A549 (cell line): ENCODE results near the gene PSG4. TPM values are rescaled to one million over a fixed set of nuclear protein-coding genes. Genes with fewer than 3 reads are reported as not detected.
A peak's percentile ranks its signal among the peaks of the same experiment; 100 is the strongest.
"Not testable (repeated sequence)": the region's sequence is repeated elsewhere in the genome, so short reads cannot be mapped to it uniquely, and the experiment has no call there.

Source experiments
- ATAC-seq, 2 experiments: fragments of 200-7000 bp in 1 of 2; fragments of >200 bp in 1 of 2; cut with Nextera tagmentation in 1 of 2; cut with Tn5 transposase in 1 of 2; 3 replicates each; pipeline versions ENCODE4 v1.8.0 to v1.9.1; 2018 to 2020; ENCODE audit warnings: mild to moderate bottlenecking in 1 of 2, moderate library complexity in 1 of 2
- CTCF ChIA-PET: fragments of 300-600 bp; sonication (Branson Sonifier 250); formaldehyde crosslinking; extraction: SDS; loops from one replicate; lab custom pipeline; 2021; ENCODE audit warnings: antibody characterized with exemption, inconsistent platforms; lab: Yijun Ruan, JAX
- POLR2A ChIA-PET: fragments of 350-600 bp; formaldehyde crosslinking; extraction: SDS; loops from one replicate; lab custom pipeline; 2021; ENCODE audit warnings: antibody characterized with exemption, inconsistent platforms; lab: Yijun Ruan, JAX
- DNase-seq, 2 experiments: peaks; one replicate each; pipeline versions ENCODE4 v3.0.0 to v3.0.0-alpha.2; 2011 to 2016; ENCODE audit warnings: low read depth in 1 of 2, low spot score in 1 of 2
- FAIRE-seq: peaks from 2 replicates; lab custom pipeline; 2011; peaks lifted over from hg19 to GRCh38; lab: Jason Lieb, UNC
- H3K27ac ChIP-seq, 2 experiments: fragments of >200 bp; sonication (Bioruptor Twin); formaldehyde crosslinking; 3 replicates each; pipeline ENCODE4 v1.5.1; 2016 to 2017
- H3K4me1 ChIP-seq: fragments of >200 bp; sonication (Bioruptor Twin); formaldehyde crosslinking; 3 replicates; pipeline ENCODE4 v1.6.1; 2016
- H3K4me2 ChIP-seq: fragments of >200 bp; sonication (Bioruptor Twin); formaldehyde crosslinking; 3 replicates; pipeline ENCODE4 v1.6.1; 2016
- H3K4me3 ChIP-seq: fragments of >200 bp; sonication (Bioruptor Twin); formaldehyde crosslinking; 3 replicates; pipeline ENCODE4 v1.5.1; 2016
- H3K9me3 ChIP-seq: fragments of >200 bp; sonication (Bioruptor Twin); formaldehyde crosslinking; 3 replicates; pipeline ENCODE4 v1.6.1; 2016
- CBX8 ChIP-seq: fragments of 200-600 bp; sonication (generic); IDR thresholded peaks from 2 replicates; pipeline ENCODE4 v1.6.1; 2016
- CEBPB ChIP-seq, 2 experiments: fragments of >200 bp in 1 of 2; sonication (Bioruptor Twin) in 1 of 2; formaldehyde crosslinking in 1 of 2; IDR thresholded peaks; 2 replicates each; pipeline ENCODE4 v1.6.1; 2012 to 2016
- CTCF ChIP-seq: fragments of >200 bp; sonication (Bioruptor Twin); formaldehyde crosslinking; IDR thresholded peaks from 3 replicates; pipeline ENCODE4 v1.5.1; 2016
- E2F6 ChIP-seq: IDR thresholded peaks from 2 replicates; pipeline ENCODE4 v1.6.1; 2012; ENCODE audit warnings: low read depth, borderline replicate concordance
- FOSL2 ChIP-seq, 2 experiments: fragments of 450-650 bp in 1 of 2; fragments of >200 bp in 1 of 2; sonication (Bioruptor Twin) in 1 of 2; formaldehyde crosslinking; IDR thresholded peaks; 2 replicates each; pipeline versions ENCODE4 v1.5.0 to v1.6.1; 2016 to 2020; ENCODE audit warnings: mild to moderate bottlenecking in 1 of 2, moderate library complexity in 1 of 2
- HOXA7 ChIP-seq: fragments of 250-450 bp; sonication (Bioruptor Pico); IDR thresholded peaks from 2 replicates; pipeline ENCODE4 v1.5.0; 2020; ENCODE audit warnings: mild to moderate bottlenecking, moderate library complexity
- JUNB ChIP-seq: fragments of >200 bp; sonication (Bioruptor Twin); formaldehyde crosslinking; IDR thresholded peaks from 2 replicates; pipeline ENCODE4 v1.6.1; 2016
- MAZ ChIP-seq: fragments of 150-350 bp; IDR thresholded peaks from 2 replicates; pipeline ENCODE4 v1.6.1; 2014; ENCODE audit warnings: antibody characterized with exemption, low read depth, low read length, borderline replicate concordance
- MYC ChIP-seq: IDR thresholded peaks from 2 replicates; pipeline ENCODE4 v1.6.1; 2012; ENCODE audit warnings: mild to moderate bottlenecking, inconsistent platforms, low read length, improper control_type of control experiment, borderline replicate concordance
- NPAS2 ChIP-seq: fragments of 250-450 bp; sonication (Bioruptor Pico); IDR thresholded peaks from 2 replicates; pipeline ENCODE4 v1.8.0; 2022; ENCODE audit warnings: mild to moderate bottlenecking, moderate library complexity, borderline replicate concordance
- PHF8 ChIP-seq: fragments of 200-600 bp; sonication (generic); IDR thresholded peaks from 2 replicates; pipeline ENCODE4 v1.6.1; 2016; ENCODE audit warnings: low read depth, mild to moderate bottlenecking, antibody characterized with exemption, moderate library complexity, borderline replicate concordance
- TP53 ChIP-seq: fragments of 250-450 bp; sonication (Bioruptor Pico); IDR thresholded peaks from 2 replicates; pipeline ENCODE4 v1.5.0; 2021; ENCODE audit warnings: mild to moderate bottlenecking, moderate library complexity
- ZC3H11A ChIP-seq: fragments of 450-650 bp; IDR thresholded peaks from 2 replicates; pipeline ENCODE4 v1.6.1; 2014; ENCODE audit warnings: antibody characterized with exemption, mild to moderate bottlenecking
- WGBS: methylation state at CpG from one replicate; pipeline ENCODE4 v1.1.6; 2017; ENCODE audit errors: missing lambda C conversion rate; 5-methylcytosine and 5-hydroxymethylcytosine counted together
- polyA plus RNA-seq, 4 experiments: library from polyadenylated mRNA; depleted of rRNA in 3 of 4; stranded (reverse); fragments of >200 nt; fragmentation: RNase III in 1 of 4; extraction: RNeasy Plus Mini Kit Qiagen cat#74134 plus additional on column Dnase treatment in 1 of 4; gene quantifications; 2 replicates in 3 of 4; 3 replicates in 1 of 4; pipeline ENCODE4 v1.2.3, GENCODE V29; 2011 to 2017
- TF ChIP-seq, protein P1 (sequence below): fragments of 450-650 bp; IDR thresholded peaks from 2 replicates; pipeline ENCODE4 v1.6.1; 2014; ENCODE audit warnings: antibody characterized with exemption
- TF ChIP-seq, protein P2 (sequence below): IDR thresholded peaks from 2 replicates; pipeline ENCODE4 v1.6.1; 2012
- TF ChIP-seq, protein P3 (sequence below): fragments of 250-450 bp; sonication (Bioruptor Pico); IDR thresholded peaks from 2 replicates; pipeline ENCODE4 v1.5.0; 2020; ENCODE audit warnings: low read depth, mild to moderate bottlenecking, moderate library complexity

The PSG4 gene
- polyA plus RNA-seq, 2 of the 4 experiments (the other 2 are of a cell fraction), result 0.56 to 0.58 TPM

DNA sequence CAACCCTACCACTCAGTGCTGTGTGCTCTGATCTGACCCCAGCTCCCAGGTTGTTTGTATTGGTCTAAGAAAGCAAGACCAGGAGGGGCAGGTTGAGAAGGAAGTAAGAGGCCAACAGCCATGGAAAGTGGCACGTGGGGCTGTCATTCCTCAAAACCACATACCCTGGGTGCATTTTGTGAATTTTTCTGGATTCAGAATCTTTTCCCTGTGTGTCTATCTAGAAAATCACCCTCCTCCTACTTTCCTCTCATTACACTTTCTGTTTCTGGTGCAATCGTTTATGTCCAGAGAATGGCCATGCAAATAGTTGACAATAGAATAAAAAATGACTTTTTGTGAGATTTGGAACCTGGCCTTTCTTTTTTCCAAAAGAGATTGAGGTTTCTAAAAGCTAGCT, 43.2 kb downstream of the PSG4 start:
- Histone ChIP-seq H3K4me2 (peak overlapping the region; percentile 61), H3K4me1 (peaks cover 43% of the 10 kb centered on the region), H3K27ac (peak overlapping the region; percentile 49 to 70; a peak in 5 of 6 replicates)
- WGBS, result 3% methylated on average over 2 of the region's 2 CpGs
- H3K9me3 ChIP-seq, FAIRE-seq, H3K4me3 ChIP-seq, POLR2A ChIA-PET, DNase-seq: not testable (repeated sequence)
- TF ChIP-seq, protein P1, sequence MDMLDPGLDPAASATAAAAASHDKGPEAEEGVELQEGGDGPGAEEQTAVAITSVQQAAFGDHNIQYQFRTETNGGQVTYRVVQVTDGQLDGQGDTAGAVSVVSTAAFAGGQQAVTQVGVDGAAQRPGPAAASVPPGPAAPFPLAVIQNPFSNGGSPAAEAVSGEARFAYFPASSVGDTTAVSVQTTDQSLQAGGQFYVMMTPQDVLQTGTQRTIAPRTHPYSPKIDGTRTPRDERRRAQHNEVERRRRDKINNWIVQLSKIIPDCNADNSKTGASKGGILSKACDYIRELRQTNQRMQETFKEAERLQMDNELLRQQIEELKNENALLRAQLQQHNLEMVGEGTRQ, result 0 out of 2 replicates have a peak, but pooled peaks have one; percentile 19
- TF ChIP-seq, protein P2, sequence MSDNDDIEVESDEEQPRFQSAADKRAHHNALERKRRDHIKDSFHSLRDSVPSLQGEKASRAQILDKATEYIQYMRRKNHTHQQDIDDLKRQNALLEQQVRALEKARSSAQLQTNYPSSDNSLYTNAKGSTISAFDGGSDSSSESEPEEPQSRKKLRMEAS, result peak; percentile 30; the same call in 1 of the 2 replicates
- 0 out of 6 replicates have a peak, but pooled peaks of 1 of the 2 experiments have one; percentile 56 for ATAC-seq
- CTCF ChIA-PET, result interaction anchor here (0.7 kb wide), 1 partner anchor 501 kb away, joined by 6 read pairs; no protein-coding TSS in a partner anchor

GRCh38 chr19:43152214-43152613, 53.2 kb downstream of the PSG4 start:
- Histone ChIP-seq H3K4me1 (peaks cover 13% of the 10 kb centered on the region; the same call in 2 of the 3 replicates), H3K4me2 (no peak overlapping the region), H3K9me3 (peaks cover 10% of the 10 kb centered on the region; the same call in 2 of the 3 replicates), H3K27ac (peak overlapping the region; percentile 5 to 36; a peak in 2 of 6 replicates), H3K4me3 (no peak overlapping the region)
- DNase-seq (no peak), ATAC-seq (no peak), FAIRE-seq (no peak)
- ChIA-PET CTCF (interaction anchor here (1.7 kb wide), 1 partner anchor 11 kb away, joined by 4 read pairs; no protein-coding TSS in a partner anchor), POLR2A (no interaction called here)
- 69% methylated on average over 4 of the region's 4 CpGs for WGBS
- TF ChIP-seq ZC3H11A (no peak), MAZ (no peak), CEBPB (IDR thresholded peaks at IDR 0.05) (peak in 1 of 2 experiments; percentile 21; a peak in 2 of 4 replicates), PHF8 (no peak)

DNA sequence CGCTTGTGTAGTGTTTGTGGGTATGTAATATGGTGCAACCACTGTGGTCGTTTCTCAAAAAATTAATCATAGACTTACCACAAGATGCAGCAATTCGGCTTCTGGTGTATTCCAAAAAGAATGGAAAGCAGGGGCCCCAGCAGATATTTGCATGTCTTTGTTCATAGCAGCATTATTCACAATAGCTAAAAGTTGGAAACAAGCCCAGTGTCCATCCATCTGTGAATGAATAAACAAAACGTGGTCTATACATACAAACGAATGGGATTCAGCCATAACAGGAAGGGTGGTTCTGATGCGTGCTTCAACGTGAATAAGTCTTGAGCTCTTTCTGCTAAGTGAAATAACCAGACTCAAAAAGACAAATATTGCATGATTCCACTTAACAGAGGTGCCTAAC, 55.6 kb downstream of the PSG4 start:
- WGBS, result 40% methylated on average over 7 of the region's 7 CpGs
- H3K9me3 ChIP-seq, H3K4me3 ChIP-seq, POLR2A ChIA-PET, H3K27ac ChIP-seq, H3K4me2 ChIP-seq, FAIRE-seq, CTCF ChIA-PET, ATAC-seq, DNase-seq: not testable (repeated sequence)
- H3K4me1 ChIP-seq, result peaks cover 13% of the 10 kb centered on the region; the same call in 2 of the 3 replicates

GRCh38 chr19:43148233-43148632, 57.2 kb downstream of the PSG4 start:
- ATAC-seq (no peak), DNase-seq (no peak), FAIRE-seq (no peak)
- ChIA-PET CTCF (no interaction called here), POLR2A (no interaction called here)
- H3K4me3 ChIP-seq, result no peak overlapping the region
- no peak overlapping the region for H3K4me2 ChIP-seq
- peaks cover 13% of the 10 kb centered on the region; the same call in 2 of the 3 replicates for H3K4me1 ChIP-seq
- WGBS, result 23% methylated on average over 1 of the region's 1 CpG
- TF ChIP-seq CTCF, result no peak
- no peak for TF ChIP-seq HOXA7 (CRISPR knock-in tag)
- TF ChIP-seq, protein P3, sequence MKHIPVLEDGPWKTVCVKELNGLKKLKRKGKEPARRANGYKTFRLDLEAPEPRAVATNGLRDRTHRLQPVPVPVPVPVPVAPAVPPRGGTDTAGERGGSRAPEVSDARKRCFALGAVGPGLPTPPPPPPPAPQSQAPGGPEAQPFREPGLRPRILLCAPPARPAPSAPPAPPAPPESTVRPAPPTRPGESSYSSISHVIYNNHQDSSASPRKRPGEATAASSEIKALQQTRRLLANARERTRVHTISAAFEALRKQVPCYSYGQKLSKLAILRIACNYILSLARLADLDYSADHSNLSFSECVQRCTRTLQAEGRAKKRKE, result no peak
- TF ChIP-seq CEBPB (IDR thresholded peaks at IDR 0.05), result no peak
- no peak for TF ChIP-seq FOSL2 (IDR thresholded peaks at IDR 0.05)
- TF ChIP-seq FOSL2 (CRISPR knock-in tag; IDR thresholded peaks at IDR 0.05), result no peak
- TF ChIP-seq CBX8, result no peak
- no peak for TF ChIP-seq E2F6
- no peak for TF ChIP-seq TP53
- no peak for TF ChIP-seq NPAS2
- TF ChIP-seq MYC, result no peak
- no peak for TF ChIP-seq JUNB
- H3K9me3 ChIP-seq, result no peaks in the 10 kb centered on the region
- no peak overlapping the region for H3K27ac ChIP-seq
